NCI-H128 (cell line): ENCODE measurements around the gene C1QL1.
"Not testable (repeated sequence)": the region's sequence is repeated elsewhere in the genome, so short reads cannot be mapped to it uniquely, and the experiment has no call there.

Experiments
- DNase-seq: peaks from one replicate; lab custom pipeline; 2025; ENCODE audit not compliant: unreplicated experiment; lab: John Stamatoyannopoulos, UW

C1QL1 gene

GRCh38 chr17:44965481-44966234 lies 2.4 kb downstream of the C1QL1 start:
- no peak for DNase-seq

- no peak for DNase-seq
Measured at GRCh38 chr17:44961921-44962350, 6.2 kb downstream of the C1QL1 start.

- no peak for DNase-seq
Measured at GRCh38 chr17:44960691-44961090, 7.4 kb downstream of the C1QL1 start.

- DNase-seq, result no peak
Measured at GRCh38 chr17:44959821-44960531, 8.1 kb downstream of the C1QL1 start.

- no peak for DNase-seq
Measured at GRCh38 chr17:44956998-44957981, 10.8 kb downstream of the C1QL1 start.

- DNase-seq, result no peak
Measured at GRCh38 chr17:44955674-44956425, 12.3 kb downstream of the C1QL1 start.

GRCh38 chr17:44952946-44953475 lies 15.1 kb downstream of the C1QL1 start:
- no peak for DNase-seq

GRCh38 chr17:44948315-44948795 lies 19.7 kb downstream of the C1QL1 start:
- no peak for DNase-seq

- DNase-seq, result peak; percentile 73
Measured at GRCh38 chr17:44947461-44948314, 20.4 kb downstream of the C1QL1 start, which contains the start of gene KIF18B. KIF18B (minus strand) TSS chr17:44947773; CDS start chr17:44936344, 11,429 bp downstream.

GRCh38 chr17:44945652-44946051 lies 22.5 kb downstream of the C1QL1 start:
- DNase-seq, result not testable (repeated sequence)

- DNase-seq, result no peak
Measured at GRCh38 chr17:44942456-44942855, 25.6 kb downstream of the C1QL1 start.

GRCh38 chr17:44941712-44942331 lies 26.3 kb downstream of the C1QL1 start:
- no peak for DNase-seq

- DNase-seq, result no peak
Measured at GRCh38 chr17:44940768-44941167, 27.3 kb downstream of the C1QL1 start.

GRCh38 chr17:44940317-44940716 lies 27.8 kb downstream of the C1QL1 start:
- no peak for DNase-seq

GRCh38 chr17:44935116-44935515 lies 33.0 kb downstream of the C1QL1 start:
- DNase-seq, result no peak

- DNase-seq, result no peak
Measured at GRCh38 chr17:44934745-44935105, 33.4 kb downstream of the C1QL1 start.

- no peak for DNase-seq
Measured at GRCh38 chr17:44933824-44934744, 34.0 kb downstream of the C1QL1 start.

GRCh38 chr17:44932787-44933097 lies 35.4 kb downstream of the C1QL1 start:
- no peak for DNase-seq
